AG04450 (cell line): ENCODE measurements around the gene CDCA5. TPM values are rescaled to one million over a fixed set of nuclear protein-coding genes. Genes with fewer than 3 reads are reported as not detected.

Experiments
- CTCF ChIA-PET: fragments of 300-600, 350-600 bp; formaldehyde crosslinking; extraction: SDS; loops from one replicate; lab custom pipeline; 2022; ENCODE audit warnings: antibody characterized with exemption, inconsistent platforms; lab: Charles Lee
- POLR2A ChIA-PET: fragments of 350-600 bp; formaldehyde crosslinking; extraction: SDS; loops from one replicate; lab custom pipeline; 2021; ENCODE audit warnings: antibody characterized with exemption, inconsistent platforms; lab: Yijun Ruan, JAX
- DNase-seq: peaks from one replicate; pipeline ENCODE4 v3.0.0-alpha.2; 2011; ENCODE audit warnings: low read depth, low spot score
- H3K27ac ChIP-seq: one replicate; pipeline ENCODE4 v1.5.1; 2012; ENCODE audit warnings: low read depth, low read length, control low read depth
- H3K27me3 ChIP-seq: one replicate; pipeline ENCODE4 v1.6.0; 2012; ENCODE audit warnings: low read length; ENCODE audit not compliant: control insufficient read depth, insufficient read depth
- H3K4me3 ChIP-seq: 2 replicates; pipeline ENCODE4 v1.5.1; 2011; ENCODE audit warnings: mild to moderate bottlenecking, low read depth, low read length, control low read depth
- H3K9me3 ChIP-seq: 2 replicates; pipeline ENCODE4 v1.5.1; 2012; ENCODE audit warnings: low read length; ENCODE audit not compliant: control insufficient read depth, insufficient read depth
- CTCF ChIP-seq: IDR thresholded peaks from 2 replicates; pipeline ENCODE4 v1.5.1; 2011; ENCODE audit warnings: low read depth, low read length, control low read depth, inconsistent platforms
- polyA plus RNA-seq: library from polyadenylated mRNA; depleted of rRNA; stranded (reverse); fragments of >200 nt; gene quantifications from 2 replicates; pipeline ENCODE4 v1.2.3, GENCODE V29; 2011

Gene CDCA5
- polyA plus RNA-seq, 1 experiment = 5.2 TPM

- CTCF ChIA-PET = no interaction called here
Observed at GRCh38 chr11:65059523-65059922, 24.3 kb downstream of the CDCA5 start.

GRCh38 chr11:65058419-65059054 lies 25.3 kb downstream of the CDCA5 start, which contains the start of gene NAALADL1:
TSS of gene NAALADL1 (minus strand) at chr11:65058553. CDS start at chr11:65058521, 32 bp downstream.
- Histone ChIP-seq H3K27ac (no peak within 1 kb of the TSS), H3K4me3 (no peak within 1 kb of the TSS), H3K27me3 (peaks cover 7% of the 10 kb centered on the region), H3K9me3 (no peaks in the 10 kb centered on the region; the same call in 1 of the 2 replicates)
- DNase-seq = no peak
- no peak for TF ChIP-seq CTCF
- CTCF ChIA-PET = interaction anchor here (0.7 kb wide), 1 partner anchor 19 kb away, joined by 3 read pairs; no protein-coding TSS in a partner anchor
- POLR2A ChIA-PET = no interaction called here

More at GRCh38 chr11:65059523-65059922, 24.3 kb downstream of the CDCA5 start:
- no peak for TF ChIP-seq CTCF
- peaks cover 6% of the 10 kb centered on the region for H3K27me3 ChIP-seq
- H3K27ac ChIP-seq = no peak overlapping the region
- no peak for DNase-seq
- no peak overlapping the region for H3K4me3 ChIP-seq
- H3K9me3 ChIP-seq = no peaks in the 10 kb centered on the region; the same call in 1 of the 2 replicates
- POLR2A ChIA-PET = no interaction called here

GRCh38 chr11:65058012-65058411 lies 25.8 kb downstream of the CDCA5 start:
- Histone ChIP-seq H3K4me3 (no peak overlapping the region), H3K9me3 (no peaks in the 10 kb centered on the region; the same call in 1 of the 2 replicates), H3K27me3 (peaks cover 7% of the 10 kb centered on the region), H3K27ac (no peak overlapping the region)
- POLR2A ChIA-PET = no interaction called here
- TF ChIP-seq CTCF = no peak
- DNase-seq = no peak
- CTCF ChIA-PET = no interaction called here

- H3K4me3 ChIP-seq = no peak overlapping the region
- H3K27ac ChIP-seq = no peak overlapping the region
- TF ChIP-seq CTCF = no peak
- ChIA-PET CTCF (no interaction called here), POLR2A (no interaction called here)
- H3K9me3 ChIP-seq = no peaks in the 10 kb centered on the region; the same call in 1 of the 2 replicates
- H3K27me3 ChIP-seq = peaks cover 10% of the 10 kb centered on the region
- DNase-seq = no peak
Observed at GRCh38 chr11:65057526-65057925, 26.3 kb downstream of the CDCA5 start.

- ChIA-PET CTCF (no interaction called here), POLR2A (no interaction called here)
- Histone ChIP-seq H3K27me3 (peaks cover 10% of the 10 kb centered on the region), H3K4me3 (no peak overlapping the region), H3K9me3 (no peaks in the 10 kb centered on the region; the same call in 1 of the 2 replicates), H3K27ac (no peak overlapping the region)
- DNase-seq = no peak
- no peak for TF ChIP-seq CTCF
Observed at GRCh38 chr11:65056999-65057398, 26.8 kb downstream of the CDCA5 start.
